CD4-positive, alpha-beta T cell treated with Interleukin-6 for 4 hours (primary cell): ENCODE measurements around the gene KRTAP10-5.
A peak's percentile ranks its signal among the peaks of the same experiment; 100 is the strongest.
"Not testable (repeated sequence)": the region's sequence is repeated elsewhere in the genome, so short reads cannot be mapped to it uniquely, and the experiment has no call there.

ENCODE experiments used
- DNase-seq: peaks from one replicate; pipeline ENCODE4 v3.0.0-alpha.2; 2020; ENCODE audit warnings: mixed read lengths

The KRTAP10-5 gene

GRCh38 chr21:44580231-44580821 is at the start of gene KRTAP10-5:
KRTAP10-5 (minus strand) TSS chr21:44580604; CDS start chr21:44580578, 26 bp downstream.
- not testable (repeated sequence) for DNase-seq

- no peak for DNase-seq
Measured at GRCh38 chr21:44628707-44629391, 48.4 kb upstream of the KRTAP10-5 start.

- DNase-seq, result not testable (repeated sequence)
Measured at GRCh38 chr21:44627831-44628233, 47.4 kb upstream of the KRTAP10-5 start.

- DNase-seq, result not testable (repeated sequence)
Measured at GRCh38 chr21:44627181-44627822, 46.9 kb upstream of the KRTAP10-5 start.

GRCh38 chr21:44626673-44627143 is 46.3 kb upstream of the KRTAP10-5 start, which contains the start of gene KRTAP10-9:
KRTAP10-9 (plus strand) TSS chr21:44627093; CDS start chr21:44627172, 79 bp downstream.
- DNase-seq, result no peak

- no peak for DNase-seq
Measured at GRCh38 chr21:44626262-44626661, 45.9 kb upstream of the KRTAP10-5 start.

- no peak for DNase-seq
Measured at GRCh38 chr21:44625756-44626155, 45.4 kb upstream of the KRTAP10-5 start.

- no peak for DNase-seq
Measured at GRCh38 chr21:44623575-44623974, 43.2 kb upstream of the KRTAP10-5 start.

GRCh38 chr21:44619886-44620285 is 39.5 kb upstream of the KRTAP10-5 start:
- DNase-seq, result no peak

GRCh38 chr21:44618909-44619308 is 38.5 kb upstream of the KRTAP10-5 start:
- peak; percentile 76 for DNase-seq

- DNase-seq, result peak; percentile 22
Measured at GRCh38 chr21:44618504-44618903, 38.1 kb upstream of the KRTAP10-5 start.

GRCh38 chr21:44617071-44617501 is 36.7 kb upstream of the KRTAP10-5 start:
- DNase-seq, result no peak

- no peak for DNase-seq
Measured at GRCh38 chr21:44616591-44616926, 36.2 kb upstream of the KRTAP10-5 start.

- no peak for DNase-seq
Measured at GRCh38 chr21:44615911-44616590, 35.6 kb upstream of the KRTAP10-5 start.

GRCh38 chr21:44615466-44615865 is 35.1 kb upstream of the KRTAP10-5 start:
- DNase-seq, result no peak

- DNase-seq, result no peak
Measured at GRCh38 chr21:44614961-44615391, 34.6 kb upstream of the KRTAP10-5 start.

GRCh38 chr21:44614161-44614631 is 33.8 kb upstream of the KRTAP10-5 start:
- DNase-seq, result no peak

- no peak for DNase-seq
Measured at GRCh38 chr21:44613386-44614155, 33.2 kb upstream of the KRTAP10-5 start.

GRCh38 chr21:44612669-44613229 is 32.3 kb upstream of the KRTAP10-5 start:
- no peak for DNase-seq

- no peak for DNase-seq
Measured at GRCh38 chr21:44612029-44612486, 31.7 kb upstream of the KRTAP10-5 start, which contains the start of gene KRTAP10-8. KRTAP10-8 (plus strand) TSS chr21:44612079; CDS start chr21:44612101, 22 bp downstream.

GRCh38 chr21:44611551-44611950 is 31.1 kb upstream of the KRTAP10-5 start:
- DNase-seq, result no peak
